CD14-positive monocyte (primary cell): ENCODE data around the gene MMRN2. TPM values are rescaled to one million over a fixed set of nuclear protein-coding genes. Genes with fewer than 3 reads are reported as not detected.
"Not testable (repeated sequence)": the region's sequence is repeated elsewhere in the genome, so short reads cannot be mapped to it uniquely, and the experiment has no call there.

Experiments used
- DNase-seq, 3 donors: peaks; one replicate each; pipeline ENCODE4 v3.0.0-alpha.2; 2011 to 2022
- H2AFZ ChIP-seq: 2 replicates; pipeline ENCODE4 v1.6.0; 2012; ENCODE audit warnings: mild to moderate bottlenecking, low read depth, low read length, inconsistent platforms; ENCODE audit not compliant: insufficient read depth, poor library complexity, severe bottlenecking
- H3K27ac ChIP-seq, 2 donors: 1 replicate in 1 of 2; 2 replicates in 1 of 2; pipeline ENCODE4 v1.5.1; 2012 to 2013; ENCODE audit warnings: low read length in 2 of 2, control low read depth in 1 of 2, inconsistent platforms in 1 of 2, low read depth in 1 of 2, mild to moderate bottlenecking in 1 of 2
- H3K27me3 ChIP-seq, 2 donors: one replicate each; pipeline versions ENCODE4 v1.6.0 to v1.6.1; 2011 to 2013; ENCODE audit warnings: low read length in 2 of 2; ENCODE audit not compliant: control insufficient read depth in 2 of 2, insufficient read depth in 2 of 2
- H3K36me3 ChIP-seq, 2 donors: replicated peaks in 1 of 2; 1 replicate in 1 of 2; 2 replicates in 1 of 2; pipeline versions ENCODE4 v1.5.1 to v1.6.1; 2012 to 2013; ENCODE audit warnings: low read length in 2 of 2, control low read depth in 1 of 2, inconsistent platforms in 1 of 2, mild to moderate bottlenecking in 1 of 2; ENCODE audit not compliant: insufficient read depth in 2 of 2, control insufficient read depth in 1 of 2
- H3K4me1 ChIP-seq, 2 donors: 1 replicate in 1 of 2; 2 replicates in 1 of 2; pipeline versions ENCODE4 v1.5.1 to v1.6.1; 2012 to 2013; ENCODE audit warnings: low read length in 2 of 2, control low read depth in 1 of 2, inconsistent platforms in 1 of 2, mild to moderate bottlenecking in 1 of 2, moderate library complexity in 1 of 2; ENCODE audit not compliant: insufficient read depth in 2 of 2, control insufficient read depth in 1 of 2
- H3K4me2 ChIP-seq: replicated peaks from 2 replicates; pipeline ENCODE3; 2012; ENCODE audit warnings: low read length, moderate library complexity, mild to moderate bottlenecking; ENCODE audit not compliant: poor library complexity, severe bottlenecking; ENCODE audit errors: extremely low read depth
- H3K4me3 ChIP-seq, 3 experiments: fragments of 200-600 bp in 1 of 3; sonication (generic) in 1 of 3; replicated peaks in 1 of 3; 1 replicate in 2 of 3; 2 replicates in 1 of 3; pipeline ENCODE4 v1.5.1; 2011 to 2013; ENCODE audit warnings: low read length in 3 of 3, mild to moderate bottlenecking in 3 of 3, control low read depth in 2 of 3, low read depth in 2 of 3, inconsistent platforms in 1 of 3, moderate library complexity in 1 of 3
- H3K79me2 ChIP-seq: 2 replicates; pipeline ENCODE4 v1.6.0; 2012; ENCODE audit warnings: mild to moderate bottlenecking, control low read depth, inconsistent platforms, low read length, moderate library complexity; ENCODE audit not compliant: insufficient read depth
- H3K9ac ChIP-seq: 2 replicates; pipeline ENCODE4 v1.6.0; 2017; ENCODE audit warnings: low read length, mild to moderate bottlenecking; ENCODE audit not compliant: insufficient read depth, poor library complexity, severe bottlenecking
- H3K9me3 ChIP-seq, 2 donors: replicated peaks in 1 of 2; 1 replicate in 1 of 2; 2 replicates in 1 of 2; pipeline versions ENCODE4 v1.5.1 to v1.6.1; 2012 to 2013; ENCODE audit warnings: low read length in 2 of 2, control low read depth in 1 of 2; ENCODE audit not compliant: control insufficient read depth in 1 of 2, insufficient read depth in 1 of 2
- H4K20me1 ChIP-seq: 2 replicates; pipeline ENCODE4 v1.6.0; 2012; ENCODE audit warnings: mild to moderate bottlenecking, low read length, control low read depth, moderate library complexity; ENCODE audit not compliant: insufficient read depth
- H3K27ac Mint-ChIP-seq, 7 donors: one replicate each; pipeline ENCODE4 v1.8.0; 2020; ENCODE audit warnings: mild to moderate bottlenecking in 7 of 7, mixed read lengths in 7 of 7, moderate library complexity in 6 of 7, inconsistent platforms in 2 of 7
- H3K27me3 Mint-ChIP-seq, 3 donors: one replicate each; pipeline ENCODE4 v1.8.0; 2021 to 2022; ENCODE audit warnings: low read depth in 3 of 3, mild to moderate bottlenecking in 3 of 3, mixed read lengths in 3 of 3, moderate library complexity in 3 of 3, inconsistent platforms in 1 of 3
- H3K36me3 Mint-ChIP-seq, 2 donors: one replicate each; pipeline ENCODE4 v1.8.0; 2020; ENCODE audit warnings: mixed read lengths in 2 of 2, inconsistent platforms in 1 of 2, mild to moderate bottlenecking in 1 of 2
- H3K4me1 Mint-ChIP-seq: one replicate; pipeline ENCODE4 v1.8.0; 2020; ENCODE audit warnings: mild to moderate bottlenecking, mixed read lengths
- H3K4me3 Mint-ChIP-seq, 2 donors: one replicate each; pipeline ENCODE4 v1.8.0; 2020; ENCODE audit warnings: mild to moderate bottlenecking in 2 of 2, mixed read lengths in 2 of 2, moderate library complexity in 1 of 2
- H3K9me3 Mint-ChIP-seq, 7 donors: one replicate each; pipeline ENCODE4 v1.8.0; 2020 to 2022; ENCODE audit warnings: mixed read lengths in 7 of 7, mild to moderate bottlenecking in 6 of 7, moderate library complexity in 6 of 7, inconsistent platforms in 2 of 7
- WGBS: methylation state at CpG from one replicate; pipeline ENCODE4 v1.1.5; 2013; ENCODE audit warnings: missing lambda C conversion rate; ENCODE audit not compliant: insufficient coverage; 5-methylcytosine and 5-hydroxymethylcytosine counted together
- intact Hi-C, 2 donors: fragments of 100-400 bp; cut with micrococcal nuclease; formaldehyde crosslinking; loops; one replicate each; pipeline versions ENCODE4 v1.15.0 to v1.15.1; 2023
- polyA plus RNA-seq, 3 donors: library from polyadenylated mRNA; depleted of rRNA in 1 of 3; unstranded in 2 of 3; stranded (reverse) in 1 of 3; fragments of 300-500 nt in 2 of 3; fragments of >200 nt in 1 of 3; fragmentation: Illumina TruSeq in 2 of 3; gene quantifications; 1 replicate in 2 of 3; 2 replicates in 1 of 3; pipeline ENCODE4 v1.2.3, GENCODE V29; 2012 to 2021
- TF ChIP-seq, protein P1 (sequence below): fragments of 200-600 bp; IDR thresholded peaks from one replicate; pipeline ENCODE4 v1.8.0; 2022; ENCODE audit warnings: antibody characterized with exemption, mild to moderate bottlenecking

The MMRN2 gene
- polyA plus RNA-seq, 3 donors, result 0.07 to 1.8 TPM; not detected in 1

DNA sequence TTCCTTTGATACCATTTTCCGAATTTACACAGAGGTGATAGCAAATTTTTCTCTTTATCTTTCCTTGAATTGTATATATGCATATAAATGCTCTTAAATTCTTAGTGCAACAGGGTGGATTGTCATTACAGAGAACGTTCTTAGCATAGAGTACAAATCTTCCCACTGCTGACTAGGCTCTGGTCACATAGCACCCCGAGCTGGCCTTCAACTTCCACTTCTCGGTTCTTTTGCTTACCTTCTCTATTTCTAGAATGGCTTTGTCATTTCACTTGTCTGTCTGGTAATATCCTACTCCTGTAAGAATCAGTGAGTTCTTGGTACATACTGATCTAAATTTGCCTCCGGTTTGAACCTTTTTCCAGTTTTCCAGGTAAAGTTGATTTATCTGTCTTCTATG, 24.3 kb upstream of the MMRN2 start:
- no peak overlapping the region for H3K4me3 Mint-ChIP-seq
- Histone ChIP-seq H3K4me1 (no peaks in the 10 kb centered on the region), H3K9me3 (no peaks in the 10 kb centered on the region), H3K27ac (no peak overlapping the region), H2AFZ (no peak overlapping the region), H3K4me2 (no peak overlapping the region), H3K27me3 (no peaks in the 10 kb centered on the region), H3K79me2 (no peaks in the 10 kb centered on the region), H3K9ac (no peak overlapping the region), H3K4me3 (no peak overlapping the region), H3K36me3 (no peaks in the 10 kb centered on the region), H4K20me1 (no peaks in the 10 kb centered on the region)
- 57% methylated on average over 2 of the region's 5 CpGs for WGBS
- TF ChIP-seq, protein P1, sequence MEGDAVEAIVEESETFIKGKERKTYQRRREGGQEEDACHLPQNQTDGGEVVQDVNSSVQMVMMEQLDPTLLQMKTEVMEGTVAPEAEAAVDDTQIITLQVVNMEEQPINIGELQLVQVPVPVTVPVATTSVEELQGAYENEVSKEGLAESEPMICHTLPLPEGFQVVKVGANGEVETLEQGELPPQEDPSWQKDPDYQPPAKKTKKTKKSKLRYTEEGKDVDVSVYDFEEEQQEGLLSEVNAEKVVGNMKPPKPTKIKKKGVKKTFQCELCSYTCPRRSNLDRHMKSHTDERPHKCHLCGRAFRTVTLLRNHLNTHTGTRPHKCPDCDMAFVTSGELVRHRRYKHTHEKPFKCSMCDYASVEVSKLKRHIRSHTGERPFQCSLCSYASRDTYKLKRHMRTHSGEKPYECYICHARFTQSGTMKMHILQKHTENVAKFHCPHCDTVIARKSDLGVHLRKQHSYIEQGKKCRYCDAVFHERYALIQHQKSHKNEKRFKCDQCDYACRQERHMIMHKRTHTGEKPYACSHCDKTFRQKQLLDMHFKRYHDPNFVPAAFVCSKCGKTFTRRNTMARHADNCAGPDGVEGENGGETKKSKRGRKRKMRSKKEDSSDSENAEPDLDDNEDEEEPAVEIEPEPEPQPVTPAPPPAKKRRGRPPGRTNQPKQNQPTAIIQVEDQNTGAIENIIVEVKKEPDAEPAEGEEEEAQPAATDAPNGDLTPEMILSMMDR, result no peak
- DNase-seq, result no peak
- H3K27me3 Mint-ChIP-seq, result peaks cover 7 to 9% (median 8%) of the 10 kb centered on the region in 3 donors
- intact Hi-C loops, result no loop called here
- H3K4me1 Mint-ChIP-seq, result no peaks in the 10 kb centered on the region
- H3K36me3 Mint-ChIP-seq, result no peaks in the 10 kb centered on the region
- no peak overlapping the region for H3K27ac Mint-ChIP-seq
- H3K9me3 Mint-ChIP-seq, result peaks cover 0 to 4% (median 2%) of the 10 kb centered on the region in 7 donors

DNA sequence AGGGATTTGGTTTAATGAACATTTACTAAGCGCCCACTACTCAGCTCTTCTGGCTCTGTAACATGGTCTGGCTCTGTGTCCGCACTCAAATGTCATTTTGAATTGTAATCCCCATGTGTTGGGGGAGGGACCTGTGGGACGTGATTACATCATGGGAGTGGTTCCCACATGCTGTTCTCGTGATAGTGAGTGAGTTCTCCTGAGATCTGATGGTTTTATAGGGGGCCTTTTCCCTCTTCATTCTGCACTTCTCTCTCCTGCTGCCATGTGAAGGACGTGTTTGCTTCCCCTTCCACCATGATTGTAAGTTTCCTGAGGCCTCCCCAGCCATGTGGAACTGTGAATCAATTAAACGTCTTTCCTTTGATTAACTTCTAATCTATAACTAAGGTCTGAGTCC, 23.6 kb upstream of the MMRN2 start:
- H3K4me2 ChIP-seq, intact Hi-C loops, H3K36me3 Mint-ChIP-seq, H3K4me3 Mint-ChIP-seq, H3K27me3 Mint-ChIP-seq, H3K79me2 ChIP-seq, H2AFZ ChIP-seq, H3K4me1 Mint-ChIP-seq, H3K9ac ChIP-seq, H3K27ac Mint-ChIP-seq, H3K27ac ChIP-seq, H3K9me3 ChIP-seq, H4K20me1 ChIP-seq, H3K4me1 ChIP-seq, H3K27me3 ChIP-seq, DNase-seq, H3K4me3 ChIP-seq, H3K9me3 Mint-ChIP-seq, H3K36me3 ChIP-seq: not testable (repeated sequence)
- WGBS, result 60% methylated on average over 1 of the region's 6 CpGs
